Measurements from ENCODE around the gene UMAD1.

The UMAD1 gene

GRCh38 chr7:7694542-7694941, 54.0 kb downstream of the UMAD1 start:
- no peak for DNase-seq

- no peak for DNase-seq
These were observed 54.7 kb downstream of the UMAD1 start for GRCh38 chr7:7695111-7695817.

DNA sequence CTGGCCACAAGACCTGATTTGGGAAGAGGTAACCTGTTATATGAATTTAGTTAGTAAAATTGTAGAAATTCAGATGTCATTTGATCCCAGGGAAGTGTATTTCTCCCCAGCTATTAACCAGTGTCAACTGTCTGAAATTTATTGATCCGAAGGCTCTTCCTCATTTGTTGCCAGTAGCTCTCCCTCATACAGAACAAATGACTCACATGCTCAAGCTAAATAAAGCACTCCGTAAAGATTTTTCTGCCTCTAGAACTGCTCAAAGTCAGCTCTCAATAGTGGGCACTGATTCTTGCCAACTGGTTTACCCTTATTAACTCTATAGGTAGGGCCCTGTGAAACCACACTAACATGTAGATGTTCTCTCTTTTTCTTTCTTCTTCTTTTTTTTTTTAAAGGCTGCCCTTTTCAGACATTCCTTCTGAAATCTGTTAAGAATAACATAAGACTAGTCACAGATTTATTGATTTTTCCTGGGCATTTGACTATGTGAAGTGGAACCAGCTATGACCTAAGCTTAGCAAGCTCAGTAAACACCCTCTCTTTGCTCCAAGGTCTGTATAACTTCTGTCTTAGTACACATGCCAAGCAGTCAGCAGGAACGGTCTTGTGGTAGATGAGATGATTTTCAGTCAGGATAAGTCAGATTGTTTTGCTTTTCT, 56.0 kb downstream of the UMAD1 start:
- DNase-seq = no peak

DNA sequence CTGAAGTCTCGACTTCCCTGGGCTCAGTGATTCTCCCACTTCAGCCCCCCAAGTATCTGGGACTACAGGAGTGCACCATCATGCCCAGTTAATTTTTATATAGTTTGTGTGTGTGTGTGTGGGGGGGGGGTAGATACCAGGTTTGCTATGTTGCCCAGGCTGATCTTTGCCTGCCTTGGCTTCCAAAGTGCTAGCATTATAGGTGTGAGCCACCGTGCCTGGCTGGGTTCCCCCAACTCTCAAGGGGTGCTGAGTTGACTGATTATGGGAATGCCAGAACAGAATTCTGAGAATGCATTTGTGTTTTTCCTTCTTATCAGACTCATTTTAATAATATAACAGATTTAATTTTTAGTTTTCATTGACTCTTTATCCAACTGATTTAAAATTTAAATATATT, 58.4 kb downstream of the UMAD1 start:
- DNase-seq = no peak

- no peak for DNase-seq
These were observed 58.8 kb downstream of the UMAD1 start for GRCh38 chr7:7699380-7699779.

DNA sequence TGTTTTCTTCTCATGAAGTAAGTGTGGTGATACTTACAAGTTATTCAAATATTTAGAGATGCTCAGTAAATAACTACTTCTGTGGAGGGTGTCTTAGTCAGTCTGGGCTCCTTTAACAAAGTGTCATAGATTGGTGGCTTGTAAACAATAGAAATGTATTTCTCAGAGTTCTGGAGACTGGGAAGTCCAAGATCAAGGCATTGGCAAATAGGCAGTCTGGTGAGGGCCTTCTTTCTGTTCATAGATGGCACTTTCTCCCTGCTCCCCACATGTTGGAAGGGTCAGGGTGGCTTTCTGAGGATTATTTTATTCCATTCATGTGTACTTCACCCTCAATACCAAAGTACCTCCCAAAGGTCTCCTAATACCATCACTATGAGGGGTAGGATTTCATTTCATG, 59.4 kb downstream of the UMAD1 start:
- DNase-seq = no peak

- no peak for DNase-seq
These were observed 61.0 kb downstream of the UMAD1 start for GRCh38 chr7:7701527-7701926.

GRCh38 chr7:7702826-7703225, 62.3 kb downstream of the UMAD1 start:
- DNase-seq = no peak

DNA sequence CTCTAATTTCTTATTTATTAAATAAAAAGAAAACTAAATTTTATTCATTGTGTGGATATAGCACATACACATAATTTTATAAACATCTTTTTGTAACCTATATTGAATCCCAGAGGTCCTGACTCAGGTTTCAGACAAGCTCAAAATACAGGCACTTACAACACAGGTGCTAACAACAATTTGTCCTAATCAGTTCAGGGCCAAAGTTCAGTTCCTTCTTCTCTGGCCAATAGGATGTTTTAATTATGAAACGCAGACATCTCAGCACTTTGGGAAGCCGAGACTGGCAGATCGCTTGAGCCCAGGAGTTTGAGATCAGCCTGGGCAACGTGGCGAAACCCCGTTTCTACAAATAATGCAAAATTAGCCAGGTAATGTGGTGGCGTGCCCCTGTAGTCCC, 62.9 kb downstream of the UMAD1 start:
- no peak for DNase-seq

GRCh38 chr7:7704867-7705266, 64.3 kb downstream of the UMAD1 start:
- no peak for DNase-seq

- DNase-seq = no peak
These were observed 64.8 kb downstream of the UMAD1 start for GRCh38 chr7:7705318-7705717.

DNA sequence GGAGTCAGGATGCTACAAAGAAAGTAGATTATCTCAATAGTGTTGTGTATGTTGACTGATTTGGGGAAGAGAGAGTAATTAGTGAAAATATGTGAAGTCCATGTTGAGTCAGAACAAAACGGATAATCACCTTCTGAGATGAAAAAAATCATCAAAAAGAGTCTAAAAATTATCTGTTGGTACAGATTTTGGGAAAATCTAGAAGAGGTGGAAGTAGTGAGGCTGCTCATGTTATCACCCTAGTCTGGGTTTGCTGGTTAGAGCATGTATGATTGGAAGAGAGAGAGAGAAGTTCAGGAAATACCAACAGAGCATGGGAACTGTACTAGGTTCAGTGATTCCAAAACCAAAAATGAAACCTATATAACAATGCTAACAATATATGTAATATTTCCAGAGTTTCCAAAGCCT, 65.6 kb downstream of the UMAD1 start:
- DNase-seq = no peak

- DNase-seq = no peak
These were observed 66.1 kb downstream of the UMAD1 start for GRCh38 chr7:7706556-7707172.

DNA sequence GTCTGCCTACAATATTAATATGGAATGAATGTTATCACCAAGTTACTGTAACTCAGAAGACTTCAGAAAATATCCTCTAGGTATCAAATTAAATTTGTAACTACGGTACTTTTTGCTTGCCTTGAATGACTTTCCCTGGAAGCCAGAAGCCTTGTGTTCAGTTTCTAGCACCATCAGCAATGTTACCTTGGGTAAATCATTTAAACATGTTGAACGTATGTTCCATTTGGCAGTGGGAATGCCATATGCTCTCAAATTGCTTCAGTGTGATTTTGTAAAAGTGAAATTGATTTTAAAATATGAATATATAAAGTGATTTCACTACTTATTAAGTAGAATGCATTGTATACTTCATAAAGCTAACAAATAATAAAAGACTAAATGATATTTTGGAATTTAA, 66.7 kb downstream of the UMAD1 start:
- DNase-seq = no peak

GRCh38 chr7:7707806-7708205, 67.3 kb downstream of the UMAD1 start:
- no peak for DNase-seq

DNA sequence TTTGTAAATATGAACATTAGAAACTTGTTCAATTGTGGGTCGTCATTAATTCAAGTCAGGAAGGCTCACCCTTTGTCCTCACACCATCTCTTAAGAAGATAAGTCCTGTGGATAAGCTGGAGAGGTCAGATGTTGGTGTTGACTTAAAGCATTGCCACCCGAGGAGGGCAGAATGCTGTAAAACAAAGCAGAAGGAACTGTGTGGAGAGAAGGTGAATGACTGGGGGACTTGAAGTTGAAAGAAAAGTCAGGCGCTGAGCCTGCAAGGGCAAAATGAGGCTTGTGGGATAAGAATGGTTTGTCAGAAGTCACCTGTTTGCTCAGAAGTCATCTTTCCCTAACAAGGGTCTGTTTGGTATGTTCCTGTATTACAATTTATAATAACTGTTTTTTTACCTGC, 68.7 kb downstream of the UMAD1 start:
- no peak for DNase-seq

GRCh38 chr7:7710469-7710868, 69.9 kb downstream of the UMAD1 start:
- DNase-seq = no peak

GRCh38 chr7:7713730-7714129, 73.2 kb downstream of the UMAD1 start:
- no peak for DNase-seq

GRCh38 chr7:7718492-7718891, 77.9 kb downstream of the UMAD1 start, which contains the start of gene RPA3:
Gene RPA3 (minus strand): TSS chr7:7718607. CDS start chr7:7640418, 78,189 bp downstream.
- DNase-seq = no peak

- DNase-seq = peak; percentile 26 to 39
These were observed 78.7 kb downstream of the UMAD1 start for GRCh38 chr7:7719236-7719635.

- DNase-seq = no peak
These were observed 79.6 kb downstream of the UMAD1 start for GRCh38 chr7:7720193-7720592.

DNA sequence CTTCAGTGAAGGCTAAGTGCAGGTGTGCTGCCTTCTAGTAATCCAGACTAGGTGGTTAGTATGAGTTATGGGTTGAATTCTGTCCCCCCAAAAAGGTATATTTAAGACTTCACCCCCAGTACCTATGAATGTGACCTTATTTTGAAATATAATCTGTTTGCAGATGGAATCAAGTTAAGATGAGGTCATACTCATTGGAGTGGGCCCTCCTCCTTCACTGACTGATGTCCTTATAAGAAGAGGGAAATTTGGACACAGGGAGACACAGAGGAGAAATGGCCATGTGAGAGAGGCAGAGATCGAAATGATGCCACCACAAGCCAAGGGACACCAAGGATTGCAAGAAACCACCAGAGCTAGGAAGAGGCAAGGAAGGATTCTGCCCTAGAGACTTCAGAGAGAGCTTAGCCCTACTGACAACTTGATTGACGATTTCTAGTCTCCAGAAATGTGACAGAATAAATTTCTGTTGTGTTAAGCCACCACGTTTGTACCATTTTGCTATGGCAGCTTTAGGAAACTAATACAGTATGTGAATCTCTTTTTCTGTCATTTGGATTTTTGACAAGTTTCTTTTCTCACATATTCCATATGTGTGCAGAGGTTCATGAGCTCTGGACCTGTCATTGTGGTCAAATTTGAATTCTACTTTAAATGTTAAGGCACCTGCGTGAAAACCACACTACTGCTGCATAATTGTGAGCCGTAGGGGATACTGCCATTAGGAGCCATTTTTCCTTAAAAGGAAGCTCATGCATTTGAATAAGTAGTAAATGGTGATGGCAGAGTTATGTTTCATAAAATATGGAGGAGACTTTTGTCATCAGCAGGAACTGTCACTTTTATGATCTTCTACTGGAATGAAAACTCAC, 80.4 kb downstream of the UMAD1 start:
- no peak for DNase-seq

DNA sequence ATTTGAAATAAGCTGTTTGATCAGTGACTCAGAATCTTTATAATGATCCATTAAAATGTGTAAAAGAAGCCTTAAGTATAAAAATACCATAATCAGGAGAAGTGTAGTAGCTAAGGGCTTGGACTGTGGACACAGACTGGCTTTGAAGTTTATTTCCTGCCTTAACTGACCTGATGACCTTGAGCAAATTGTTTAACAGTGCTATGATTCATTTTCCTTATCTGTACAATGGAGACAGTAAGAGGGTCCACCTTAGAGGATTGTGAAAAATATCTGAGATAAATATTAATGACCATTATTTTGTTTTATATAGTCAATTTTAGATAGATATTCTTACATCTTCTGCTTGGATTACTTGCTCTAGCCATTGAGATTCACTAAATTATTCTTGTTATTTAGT, 91.2 kb downstream of the UMAD1 start:
- DNase-seq = no peak

Measured in activated CD4-positive, alpha-beta T cell treated with anti-CD3 and anti-CD28 coated beads for 4 hours (primary cell).